Esophagus muscularis mucosa (tissue), 4 donors: Measurements from ENCODE around the gene ACCS.

ENCODE experiments used
- CTCF ChIP-seq, 3 experiments: fragments of 200-600 bp in 2 of 3; fragments of 450-650 bp in 1 of 3; sonication (generic) in 2 of 3; IDR thresholded peaks; one replicate each; pipeline ENCODE4 v1.5.1; 2017 to 2019; ENCODE audit warnings: antibody characterized with exemption in 3 of 3, mild to moderate bottlenecking in 2 of 3, moderate library complexity in 1 of 3
- EP300 ChIP-seq: sonication (generic); formaldehyde crosslinking; IDR thresholded peaks from one replicate; pipeline ENCODE4 v1.6.1; 2017; ENCODE audit warnings: antibody characterized with exemption
- POLR2A ChIP-seq: fragments of 450-650 bp; IDR thresholded peaks from one replicate; pipeline ENCODE4 v1.6.1; 2017; ENCODE audit warnings: antibody characterized with exemption, moderate library complexity, mild to moderate bottlenecking, low read depth
- POLR2AphosphoS5 ChIP-seq, 2 donors: sonication (generic); formaldehyde crosslinking; IDR thresholded peaks; one replicate each; pipeline ENCODE4 v1.6.1; 2017; ENCODE audit warnings: antibody characterized with exemption in 2 of 2

GRCh38 chr11:44018829-44019228, 47.2 kb upstream of the ACCS start:
- TF ChIP-seq CTCF (IDR thresholded peaks at IDR 0.05) (no peak), POLR2AphosphoS5 (IDR thresholded peaks at IDR 0.05) (no peak), POLR2A (no peak), EP300 (no peak)
